IgD-negative memory B cell (primary cell): ENCODE measurements around the gene FAM3C. TPM values are rescaled to one million over a fixed set of nuclear protein-coding genes. Genes with fewer than 3 reads are reported as not detected.
"Not testable (repeated sequence)": the region's sequence is repeated elsewhere in the genome, so short reads cannot be mapped to it uniquely, and the experiment has no call there.

Experiments used
- H3K27ac Mint-ChIP-seq, 3 donors: one replicate each; pipeline ENCODE4 v1.8.0; 2020 to 2022; ENCODE audit warnings: mild to moderate bottlenecking in 3 of 3, mixed read lengths in 3 of 3, moderate library complexity in 1 of 3
- H3K27me3 Mint-ChIP-seq: one replicate; pipeline ENCODE4 v1.8.0; 2021; ENCODE audit warnings: mixed read lengths
- H3K36me3 Mint-ChIP-seq: one replicate; pipeline ENCODE4 v1.8.0; 2020; ENCODE audit warnings: mild to moderate bottlenecking, mixed read lengths
- H3K4me1 Mint-ChIP-seq, 3 donors: one replicate each; pipeline ENCODE4 v1.8.0; 2020 to 2022; ENCODE audit warnings: mixed read lengths in 3 of 3, mild to moderate bottlenecking in 1 of 3
- H3K4me3 Mint-ChIP-seq, 4 donors: one replicate each; pipeline ENCODE4 v1.8.0; 2020 to 2022; ENCODE audit warnings: mild to moderate bottlenecking in 4 of 4, mixed read lengths in 4 of 4, moderate library complexity in 3 of 4
- H3K9me3 Mint-ChIP-seq, 3 donors: one replicate each; pipeline ENCODE4 v1.8.0; 2020 to 2021; ENCODE audit warnings: mixed read lengths in 3 of 3, mild to moderate bottlenecking in 1 of 3
- polyA plus RNA-seq: library from polyadenylated mRNA; unstranded; fragments of 300-500 nt; fragmentation: Illumina TruSeq; gene quantifications from one replicate; pipeline ENCODE4 v1.2.3, GENCODE V29; 2021

FAM3C gene
- 50.4 TPM for polyA plus RNA-seq

- Mint-ChIP-seq H3K4me3 (peak within 1 kb of the TSS; percentile 96 to 98 (median 96)), H3K27ac (peak within 1 kb of the TSS; percentile 93 to 98 (median 96)), H3K4me1 (peaks cover 31 to 35% (median 34%) of the 10 kb centered on the region in 3 donors), H3K36me3 (peaks cover 10% of the 10 kb centered on the region), H3K9me3 (no peaks in the 10 kb centered on the region), H3K27me3 (no peaks in the 10 kb centered on the region)
Measured at GRCh38 chr7:121395961-121396757, at the start of gene FAM3C. TSS of gene FAM3C (minus strand) at chr7:121396308. CDS start at chr7:121382969, 13,339 bp downstream.

GRCh38 chr7:121442845-121443244, 46.7 kb upstream of the FAM3C start:
- no peak overlapping the region for H3K4me3 Mint-ChIP-seq
- H3K27ac Mint-ChIP-seq = no peak overlapping the region
- H3K4me1 Mint-ChIP-seq = peaks cover 24 to 35% (median 32%) of the 10 kb centered on the region in 3 donors
- H3K27me3 Mint-ChIP-seq = peaks cover 2% of the 10 kb centered on the region
- peaks cover 6% of the 10 kb centered on the region for H3K36me3 Mint-ChIP-seq
- no peaks in the 10 kb centered on the region for H3K9me3 Mint-ChIP-seq

GRCh38 chr7:121440857-121441503, 44.9 kb upstream of the FAM3C start:
- H3K36me3 Mint-ChIP-seq = peaks cover 3% of the 10 kb centered on the region
- peak overlapping the region; percentile 74 to 88 (median 84) for H3K4me3 Mint-ChIP-seq
- H3K9me3 Mint-ChIP-seq = no peaks in the 10 kb centered on the region
- H3K27ac Mint-ChIP-seq = peak overlapping the region; percentile 85 to 94 (median 88)
- peaks cover 26 to 37% (median 32%) of the 10 kb centered on the region in 3 donors for H3K4me1 Mint-ChIP-seq
- H3K27me3 Mint-ChIP-seq = peaks cover 2% of the 10 kb centered on the region

GRCh38 chr7:121438043-121438955, 42.2 kb upstream of the FAM3C start:
- Mint-ChIP-seq H3K4me3 (peak overlapping the region; percentile 70 to 91 (median 82)), H3K4me1 (peaks cover 26 to 40% (median 32%) of the 10 kb centered on the region in 3 donors), H3K27ac (peak overlapping the region; percentile 87 to 95 (median 93))
- H3K9me3 Mint-ChIP-seq, H3K27me3 Mint-ChIP-seq, H3K36me3 Mint-ChIP-seq: not testable (repeated sequence)

- H3K9me3 Mint-ChIP-seq = no peaks in the 10 kb centered on the region
- peak overlapping the region in 1 of 4 donors; percentile 88 for H3K4me3 Mint-ChIP-seq
- peaks cover 3% of the 10 kb centered on the region for H3K27me3 Mint-ChIP-seq
- H3K27ac Mint-ChIP-seq = peak overlapping the region in 1 of 3 donors; percentile 95
- peaks cover 32 to 46% (median 33%) of the 10 kb centered on the region in 3 donors for H3K4me1 Mint-ChIP-seq
- H3K36me3 Mint-ChIP-seq = peaks cover 7% of the 10 kb centered on the region
Measured at GRCh38 chr7:121437470-121437869, 41.4 kb upstream of the FAM3C start.

GRCh38 chr7:121436688-121437087, 40.6 kb upstream of the FAM3C start:
- no peak overlapping the region for H3K4me3 Mint-ChIP-seq
- peaks cover 29 to 51% (median 37%) of the 10 kb centered on the region in 3 donors for H3K4me1 Mint-ChIP-seq
- peaks cover 3% of the 10 kb centered on the region for H3K27me3 Mint-ChIP-seq
- H3K27ac Mint-ChIP-seq = no peak overlapping the region
- peaks cover 7% of the 10 kb centered on the region for H3K36me3 Mint-ChIP-seq
- H3K9me3 Mint-ChIP-seq = no peaks in the 10 kb centered on the region

- Mint-ChIP-seq H3K27ac (no peak overlapping the region), H3K27me3 (peaks cover 3% of the 10 kb centered on the region), H3K4me1 (peaks cover 24 to 46% (median 31%) of the 10 kb centered on the region in 3 donors), H3K36me3 (peaks cover 7% of the 10 kb centered on the region), H3K9me3 (no peaks in the 10 kb centered on the region), H3K4me3 (no peak overlapping the region)
Measured at GRCh38 chr7:121436136-121436535, 40.0 kb upstream of the FAM3C start.

- no peak overlapping the region for H3K27ac Mint-ChIP-seq
- peak overlapping the region in 1 of 4 donors; percentile 55 for H3K4me3 Mint-ChIP-seq
- H3K4me1 Mint-ChIP-seq = peaks cover 11 to 31% (median 22%) of the 10 kb centered on the region in 3 donors
- H3K9me3 Mint-ChIP-seq = peaks cover 0 to 4% (median 0%) of the 10 kb centered on the region in 3 donors
- peaks cover 4% of the 10 kb centered on the region for H3K36me3 Mint-ChIP-seq
- H3K27me3 Mint-ChIP-seq = peaks cover 3% of the 10 kb centered on the region
Measured at GRCh38 chr7:121433775-121434174, 37.7 kb upstream of the FAM3C start.

- not testable (repeated sequence) for H3K27me3 Mint-ChIP-seq, H3K27ac Mint-ChIP-seq, H3K9me3 Mint-ChIP-seq, H3K36me3 Mint-ChIP-seq
- H3K4me3 Mint-ChIP-seq = peak overlapping the region in 2 of 4 donors; percentile 70 to 79
- peaks cover 0 to 22% (median 11%) of the 10 kb centered on the region in 3 donors for H3K4me1 Mint-ChIP-seq
Measured at GRCh38 chr7:121432486-121432885, 36.4 kb upstream of the FAM3C start.

GRCh38 chr7:121431996-121432395, 35.9 kb upstream of the FAM3C start:
- Mint-ChIP-seq H3K4me3 (no peak overlapping the region), H3K9me3 (peaks cover 0 to 4% (median 0%) of the 10 kb centered on the region in 3 donors), H3K27me3 (peaks cover 2% of the 10 kb centered on the region), H3K27ac (peak overlapping the region in 1 of 3 donors; percentile 6), H3K36me3 (peaks cover 4% of the 10 kb centered on the region), H3K4me1 (peaks cover 0 to 18% (median 11%) of the 10 kb centered on the region in 3 donors)

GRCh38 chr7:121431389-121431995, 35.4 kb upstream of the FAM3C start:
- H3K4me1 Mint-ChIP-seq = peaks cover 0 to 18% (median 11%) of the 10 kb centered on the region in 3 donors
- H3K36me3 Mint-ChIP-seq = peaks cover 4% of the 10 kb centered on the region
- peaks cover 2% of the 10 kb centered on the region for H3K27me3 Mint-ChIP-seq
- peak overlapping the region in 1 of 3 donors; percentile 6 for H3K27ac Mint-ChIP-seq
- H3K9me3 Mint-ChIP-seq = peaks cover 0 to 4% (median 0%) of the 10 kb centered on the region in 3 donors
- no peak overlapping the region for H3K4me3 Mint-ChIP-seq

- Mint-ChIP-seq H3K4me3 (no peak overlapping the region), H3K27ac (no peak overlapping the region), H3K4me1 (peaks cover 0 to 18% (median 11%) of the 10 kb centered on the region in 3 donors), H3K9me3 (peaks cover 0 to 4% (median 0%) of the 10 kb centered on the region in 3 donors), H3K27me3 (peaks cover 2% of the 10 kb centered on the region), H3K36me3 (peaks cover 4% of the 10 kb centered on the region)
Measured at GRCh38 chr7:121430558-121430957, 34.5 kb upstream of the FAM3C start.

GRCh38 chr7:121429798-121430197, 33.7 kb upstream of the FAM3C start:
- H3K4me3 Mint-ChIP-seq = no peak overlapping the region
- H3K9me3 Mint-ChIP-seq = peaks cover 0 to 4% (median 0%) of the 10 kb centered on the region in 3 donors
- peaks cover 0 to 18% (median 11%) of the 10 kb centered on the region in 3 donors for H3K4me1 Mint-ChIP-seq
- no peak overlapping the region for H3K27ac Mint-ChIP-seq
- H3K36me3 Mint-ChIP-seq = peaks cover 4% of the 10 kb centered on the region
- peaks cover 2% of the 10 kb centered on the region for H3K27me3 Mint-ChIP-seq

GRCh38 chr7:121428855-121429489, 32.9 kb upstream of the FAM3C start:
- no peak overlapping the region for H3K27ac Mint-ChIP-seq
- H3K9me3 Mint-ChIP-seq = peaks cover 0 to 4% (median 0%) of the 10 kb centered on the region in 3 donors
- peaks cover 4% of the 10 kb centered on the region for H3K36me3 Mint-ChIP-seq
- H3K27me3 Mint-ChIP-seq = peaks cover 2% of the 10 kb centered on the region
- no peak overlapping the region for H3K4me3 Mint-ChIP-seq
- H3K4me1 Mint-ChIP-seq = peaks cover 0 to 18% (median 11%) of the 10 kb centered on the region in 3 donors
